K562 (cell line): ENCODE data around the gene NUP214. TPM values are rescaled to one million over a fixed set of nuclear protein-coding genes. Genes with fewer than 3 reads are reported as not detected.

ENCODE experiments used
- ATAC-seq: fragments of 200-7000 bp; cut with Tn5 transposase; 3 replicates; pipeline ENCODE4 v1.9.1; 2020; ENCODE audit warnings: moderate library complexity
- BruUV-seq: library from RNA; stranded (reverse); fragments of 400-500 nt; replicated peaks from 2 replicates; lab custom pipeline; 2021; lab: Mats Ljungman, UMichigan
- CTCF ChIA-PET: fragments of 300-600 bp; formaldehyde crosslinking; extraction: SDS; loops from one replicate; lab custom pipeline; 2021; ENCODE audit warnings: low intra/inter-chr PET ratio; lab: Yijun Ruan, JAX
- POLR2A ChIA-PET: fragments of 300-600, 350-650 bp; sonication (Branson Sonifier 250); formaldehyde crosslinking; extraction: SDS; loops from one replicate; lab custom pipeline; 2021; ENCODE audit warnings: antibody characterized with exemption, inconsistent platforms; lab: Yijun Ruan, JAX
- DNase-seq, 4 experiments: peaks; one replicate each; pipeline versions ENCODE4 v3.0.0 to v3.0.0-alpha.2; 2011 to 2018; ENCODE audit warnings: low spot score in 3 of 4, mixed read lengths in 3 of 4; ENCODE audit errors: extremely low read depth in 1 of 4
- FAIRE-seq: peaks from 2 replicates; lab custom pipeline; 2011; peaks lifted over from hg19 to GRCh38; lab: Jason Lieb, UNC
- H2AFZ ChIP-seq: 2 replicates; pipeline ENCODE4 v1.6.0; 2011; ENCODE audit warnings: low read depth, low read length, control low read depth, inconsistent platforms
- H3K27ac ChIP-seq: fragments of 200-600 bp; 3 replicates; pipeline ENCODE4 v1.8.0; 2011; ENCODE audit warnings: low read depth, mild to moderate bottlenecking, control low read depth, inconsistent platforms, low read length, moderate library complexity, mixed read lengths; ENCODE audit errors: extremely low read depth
- H3K27me3 ChIP-seq, 2 experiments: fragments of 300-600 bp in 1 of 2; 2 replicates in 1 of 2; 3 replicates in 1 of 2; pipeline versions ENCODE4 v1.6.0 to v1.8.0; 2011; ENCODE audit warnings: inconsistent platforms in 2 of 2, low read length in 2 of 2, mild to moderate bottlenecking in 1 of 2, mixed read lengths in 1 of 2, moderate library complexity in 1 of 2; ENCODE audit not compliant: control insufficient read depth in 2 of 2, insufficient read depth in 2 of 2
- H3K36me3 ChIP-seq: fragments of 300-600 bp; 3 replicates; pipeline ENCODE4 v1.8.0; 2011; ENCODE audit warnings: mild to moderate bottlenecking, low read length, inconsistent platforms; ENCODE audit not compliant: control insufficient read depth, insufficient read depth
- H3K4me1 ChIP-seq, 2 experiments: fragments of 200-600 bp in 1 of 2; replicated peaks in 1 of 2; 2 replicates in 1 of 2; 3 replicates in 1 of 2; pipeline versions ENCODE4 v1.5.1 to v1.8.0; 2011; ENCODE audit warnings: inconsistent platforms in 2 of 2, low read length in 2 of 2, mild to moderate bottlenecking in 1 of 2, mixed read lengths in 1 of 2, moderate library complexity in 1 of 2; ENCODE audit not compliant: control insufficient read depth in 2 of 2, insufficient read depth in 2 of 2
- H3K4me2 ChIP-seq: 2 replicates; pipeline ENCODE4 v1.6.1; 2011; ENCODE audit warnings: low read length, control low read depth, inconsistent platforms, mixed read lengths; ENCODE audit not compliant: insufficient read depth
- H3K4me3 ChIP-seq: fragments of 200-600 bp; sonication (generic), shearing (Covaris generic); 2 replicates; pipeline ENCODE4 v1.5.1; 2016; ENCODE audit warnings: control low read depth, inconsistent platforms
- H3K79me2 ChIP-seq: fragments of 200-600 bp; 3 replicates; pipeline ENCODE4 v1.8.0; 2011; ENCODE audit warnings: low read length, inconsistent platforms; ENCODE audit not compliant: control insufficient read depth, insufficient read depth
- H3K9ac ChIP-seq, 2 experiments: 2 replicates each; pipeline versions ENCODE4 v1.6.0 to v1.6.1; 2011; ENCODE audit warnings: low read depth in 2 of 2, low read length in 2 of 2, control low read depth in 1 of 2, inconsistent platforms in 1 of 2, mild to moderate bottlenecking in 1 of 2, mixed read lengths in 1 of 2; ENCODE audit not compliant: insufficient read depth in 1 of 2
- H3K9me1 ChIP-seq: one replicate; pipeline ENCODE4 v1.6.0; 2011; ENCODE audit warnings: inconsistent platforms, mild to moderate bottlenecking, low read length, moderate library complexity; ENCODE audit not compliant: control insufficient read depth, insufficient read depth
- H3K9me3 ChIP-seq: replicated peaks from 2 replicates; pipeline ENCODE4 v1.5.1; 2011; ENCODE audit warnings: low read depth, low read length, inconsistent platforms; ENCODE audit not compliant: control insufficient read depth, insufficient read depth
- H4K20me1 ChIP-seq: replicated peaks from 2 replicates; pipeline ENCODE4 v1.6.1; 2011; ENCODE audit warnings: low read length, inconsistent platforms, mixed read lengths; ENCODE audit not compliant: control insufficient read depth, insufficient read depth
- CHD4 ChIP-seq: fragments of 200-600 bp; sonication (generic); IDR thresholded peaks from 3 replicates; pipeline ENCODE4 v1.6.1; 2012; ENCODE audit warnings: low read depth, mild to moderate bottlenecking, mixed read lengths, low read length, inconsistent platforms; ENCODE audit not compliant: insufficient read depth, insufficient replicate concordance, poor library complexity, severe bottlenecking
- E2F1 ChIP-seq: sonication (generic); formaldehyde crosslinking; IDR thresholded peaks from 2 replicates; pipeline ENCODE4 v1.8.1; 2023; ENCODE audit warnings: mild to moderate bottlenecking, missing genetic modification reagents, moderate library complexity
- MYC ChIP-seq, 2 experiments: fragments of 250-450 bp in 1 of 2; sonication (Bioruptor Pico) in 1 of 2; IDR thresholded peaks; 2 replicates each; pipeline versions ENCODE4 v1.5.1 to v1.6.1; 2012 to 2021; ENCODE audit warnings: low read depth in 2 of 2, borderline replicate concordance in 1 of 2, improper control_type of control experiment in 1 of 2, low read length in 1 of 2, mild to moderate bottlenecking in 1 of 2, moderate library complexity in 1 of 2
- PYGO2 ChIP-seq: fragments of 450-650 bp; IDR thresholded peaks from 2 replicates; pipeline ENCODE4 v1.6.1; 2016; ENCODE audit warnings: mild to moderate bottlenecking, missing genetic modification characterization, moderate library complexity, missing compliant biosample characterization
- WGBS: fragments of 100-300 bp; shearing (Covaris generic); methylation state at CpG from one replicate; pipeline ENCODE4 v1.1.6; 2016; ENCODE audit warnings: low coverage, mixed read lengths; ENCODE audit not compliant: insufficient coverage; ENCODE audit errors: missing lambda C conversion rate; 5-methylcytosine and 5-hydroxymethylcytosine counted together
- in situ Hi-C: fragments of 300-500 bp; cut with MboI; formaldehyde crosslinking; loops from 4 replicates; pipeline ENCODE4 v1.15.0; 2018; ENCODE audit warnings: inconsistent platforms, mixed read lengths
- intact Hi-C: fragments of 100-400 bp; cut with micrococcal nuclease; formaldehyde crosslinking; loops from 2 replicates; pipeline ENCODE4 v1.14.2; 2022
- polyA plus RNA-seq, 8 experiments: library from polyadenylated mRNA; depleted of rRNA in 4 of 8; stranded (reverse) in 5 of 8; unstranded in 3 of 8; fragments of >200 nt; fragmentation: Nextera tagmentation in 2 of 8; fragmentation: Illumina TruSeq in 1 of 8; extraction: Ambion mirVana in 2 of 8; extraction: Trizol in 1 of 8; gene quantifications; 2 replicates each; pipeline versions ENCODE4 v1.2.1 to v1.2.3, GENCODE V29; 2011 to 2014; ENCODE audit warnings: inconsistent platforms in 1 of 8, missing spikeins in 1 of 8
- total RNA-seq, 7 experiments: library from RNA; depleted of rRNA in 6 of 7; stranded (reverse); fragments of >200 nt in 6 of 7; fragmentation: Illumina TruSeq in 2 of 7; extraction: Trizol in 2 of 7; gene quantifications; 2 replicates each; pipeline versions ENCODE4 v1.2.1 to v1.2.3, GENCODE V29; 2011 to 2021; ENCODE audit warnings: low replicate concordance in 1 of 7
- TF ChIP-seq, protein P1 (sequence below), 2 experiments: fragments of 450-650 bp in 1 of 2; sonication (generic) in 1 of 2; formaldehyde crosslinking in 1 of 2; IDR thresholded peaks in 1 of 2; conservative IDR thresholded peaks in 1 of 2; 2 replicates each; pipeline versions ENCODE4 v1.6.1 to v1.8.1; 2016 to 2023; ENCODE audit warnings: mild to moderate bottlenecking in 2 of 2, moderate library complexity in 2 of 2, inconsistent platforms in 1 of 2, missing genetic modification reagents in 1 of 2

NUP214 gene
- total and polyA plus RNA-seq, 9 of the 15 experiments (the other 6 are each of a cell fraction or from before 2014, with no cell fraction given) = 56.9 to 332 (median 97.1) TPM

DNA sequence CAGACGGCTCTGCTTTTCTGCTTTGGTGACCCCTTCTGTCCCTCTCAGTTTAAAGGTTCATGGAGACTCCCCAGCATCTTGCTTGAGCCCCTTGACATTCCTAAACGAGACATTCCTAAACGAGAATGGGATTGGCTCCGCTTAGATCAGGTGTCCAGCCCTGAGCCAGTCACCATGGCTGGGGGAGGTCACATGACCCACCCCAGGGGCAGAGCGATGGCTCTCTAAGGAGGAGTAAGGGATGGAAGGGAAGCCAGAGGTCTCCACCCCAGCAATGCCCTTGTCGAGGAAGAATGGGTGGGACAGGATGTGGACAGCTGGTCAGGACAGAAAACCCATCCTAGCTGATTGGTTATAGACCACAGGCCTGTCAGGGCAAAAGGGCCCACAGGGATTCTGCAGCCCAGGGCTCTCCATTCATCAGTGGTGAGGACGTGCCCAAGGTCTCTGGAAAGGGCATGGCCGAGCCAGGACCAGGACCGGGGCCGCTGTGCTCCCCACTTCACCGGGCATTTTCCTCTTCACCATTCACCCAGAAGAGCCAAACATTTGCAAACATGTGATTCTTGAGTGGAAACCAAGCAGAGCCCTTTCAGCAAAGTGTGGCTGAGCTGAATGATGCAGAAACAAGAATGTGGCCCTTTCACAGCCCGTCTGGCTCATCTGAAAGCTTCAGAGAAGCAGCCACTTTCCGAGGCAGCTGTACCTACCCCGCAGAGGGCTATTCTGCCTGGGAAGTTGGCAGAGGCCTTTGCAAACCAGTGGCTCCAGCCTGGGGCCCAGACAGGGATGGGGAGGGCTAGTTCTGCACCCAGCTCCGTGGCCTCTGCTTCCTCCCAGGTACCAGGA, 48.8 kb upstream of the NUP214 start (continued):
- TF ChIP-seq, protein P1, sequence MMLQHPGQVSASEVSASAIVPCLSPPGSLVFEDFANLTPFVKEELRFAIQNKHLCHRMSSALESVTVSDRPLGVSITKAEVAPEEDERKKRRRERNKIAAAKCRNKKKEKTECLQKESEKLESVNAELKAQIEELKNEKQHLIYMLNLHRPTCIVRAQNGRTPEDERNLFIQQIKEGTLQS (IDR thresholded peaks at IDR 0.05) = no peak
- TF ChIP-seq, protein P1 (CRISPR knock-in tag; conservative IDR thresholded peaks at IDR 0.05) = peak; percentile 82
- TF ChIP-seq MYC (IDR thresholded peaks at IDR 0.05; ENCODE audit: low read depth, low read length) = no peak
- no peak for TF ChIP-seq MYC (CRISPR knock-in tag; IDR thresholded peaks at IDR 0.05; ENCODE audit: borderline replicate concordance, low read depth)
- no peak for TF ChIP-seq CHD4

DNA sequence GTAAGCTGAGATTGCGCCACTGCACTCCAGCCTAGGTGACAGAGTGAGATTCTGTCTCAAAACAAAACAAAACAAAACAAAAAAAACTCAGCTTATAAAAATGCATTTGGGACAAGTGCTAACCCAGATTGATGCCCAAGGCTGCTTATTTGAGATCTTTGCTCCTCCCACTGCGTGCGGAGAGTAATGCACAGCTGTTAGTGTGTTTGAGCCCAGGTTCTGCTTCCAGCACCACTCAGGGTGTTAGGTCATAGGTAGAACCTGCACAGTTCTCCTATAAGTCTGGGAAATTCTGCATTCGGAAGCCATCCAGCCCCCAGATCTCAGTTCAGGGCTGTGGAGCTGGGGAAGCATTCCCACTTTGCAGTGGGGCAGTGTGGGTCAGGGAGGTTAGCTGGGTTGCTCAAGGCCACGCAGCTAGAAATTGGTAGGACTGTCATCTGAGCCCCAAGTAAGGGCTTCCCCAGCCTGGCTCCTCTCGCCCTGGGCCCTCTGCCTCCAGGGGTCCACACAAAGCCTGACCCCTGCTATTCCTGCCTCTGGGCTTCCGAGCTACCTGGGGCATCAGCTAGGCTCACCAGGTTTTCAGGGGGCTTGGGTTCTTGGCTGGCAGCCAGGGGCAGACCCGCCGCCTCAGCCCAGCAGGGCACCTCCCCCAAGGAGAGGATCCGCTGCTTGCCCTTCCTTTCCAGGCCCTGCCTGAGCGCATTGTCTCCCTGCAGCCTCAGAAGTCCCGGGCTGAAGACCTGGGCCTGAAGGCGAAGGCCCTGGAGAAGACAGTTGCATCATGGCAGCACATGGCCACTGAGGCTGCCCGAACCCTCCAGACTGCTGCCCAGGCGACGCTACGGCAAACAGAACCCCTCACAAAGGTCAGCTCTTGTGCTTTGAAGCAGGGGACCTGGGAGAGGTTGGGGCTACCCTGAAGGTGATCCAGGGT, 46.7 kb upstream of the NUP214 start:
- H3K27me3 ChIP-seq = peaks cover 81 to 94% of the 10 kb centered on the region in 2 experiments
- H3K9me1 ChIP-seq = peaks cover 8% of the 10 kb centered on the region
- in situ Hi-C loops (no loop called here), intact Hi-C loops (no loop called here)
- H3K36me3 ChIP-seq = no peaks in the 10 kb centered on the region
- H3K79me2 ChIP-seq = no peaks in the 10 kb centered on the region
- no peaks in the 10 kb centered on the region for H3K9me3 ChIP-seq
- ATAC-seq (peak; percentile 7), DNase-seq (peak in 2 of 4 experiments; percentile 57 to 61), FAIRE-seq (no peak)
- no peak overlapping the region for H3K4me3 ChIP-seq
- H2AFZ ChIP-seq = peak overlapping the region; percentile 4; the same call in 1 of the 2 replicates
- no TSS peak for BruUV-seq
- H3K27ac ChIP-seq = no peak overlapping the region
- WGBS = 6% methylated on average over 17 of the region's 17 CpGs
- peaks cover 3 to 17% of the 10 kb centered on the region in 2 experiments; a peak in 2 of 5 replicates for H3K4me1 ChIP-seq
- TF ChIP-seq PYGO2 (tag) = no peak
- TF ChIP-seq E2F1 (CRISPR knock-in tag) = 0 out of 2 replicates have a peak, but pooled peaks have one; percentile 52
- H3K9ac ChIP-seq = peak overlapping the region in 1 of 2 experiments; percentile 31; a peak in 1 of 4 replicates
- peaks cover 43% of the 10 kb centered on the region for H4K20me1 ChIP-seq
- POLR2A ChIA-PET = interaction anchor here (0.5 to 99.3 kb wide), 11 partner anchors 10 to 260 kb away, joined by 3 to 3336 read pairs (median 4); partner anchors contain the start of genes AIF1L and NUP214
- no peak overlapping the region for H3K4me2 ChIP-seq
- CTCF ChIA-PET = no interaction called here
